Liver (tissue), 9 donors: Measurements from ENCODE around the gene PLCB1. TPM values are rescaled to one million over a fixed set of nuclear protein-coding genes. Genes with fewer than 3 reads are reported as not detected.

Experiments used
- DNase-seq: peaks from one replicate; pipeline ENCODE4 v3.0.0-alpha.2; 2017; ENCODE audit warnings: low spot score
- H3K27ac ChIP-seq, 2 donors: one replicate each; pipeline ENCODE4 v1.7.0; 2013; ENCODE audit warnings: inconsistent platforms in 2 of 2, low read length in 2 of 2, control low read depth in 1 of 2, low read depth in 1 of 2, mild to moderate bottlenecking in 1 of 2
- H3K27me3 ChIP-seq, 4 donors: one replicate each; pipeline versions ENCODE4 v1.6.1 to v1.7.0; 2013; ENCODE audit warnings: low read length in 3 of 4, inconsistent platforms in 1 of 4, mild to moderate bottlenecking in 1 of 4, moderate library complexity in 1 of 4; ENCODE audit not compliant: control insufficient read depth in 4 of 4, insufficient read depth in 4 of 4
- H3K36me3 ChIP-seq, 4 donors: one replicate each; pipeline versions ENCODE4 v1.6.1 to v1.7.0; 2013; ENCODE audit warnings: low read length in 3 of 4, mild to moderate bottlenecking in 3 of 4, low read depth in 1 of 4, moderate library complexity in 1 of 4; ENCODE audit not compliant: control insufficient read depth in 4 of 4, insufficient read depth in 3 of 4
- H3K4me1 ChIP-seq, 4 donors: one replicate each; pipeline versions ENCODE4 v1.6.1 to v1.7.0; 2013; ENCODE audit warnings: low read length in 3 of 4, mild to moderate bottlenecking in 3 of 4, moderate library complexity in 1 of 4; ENCODE audit not compliant: control insufficient read depth in 4 of 4, insufficient read depth in 4 of 4
- H3K4me3 ChIP-seq, 3 donors: one replicate each; pipeline versions ENCODE4 v1.6.1 to v1.7.0; 2013; ENCODE audit warnings: low read length in 3 of 3, control low read depth in 1 of 3, low read depth in 1 of 3, mild to moderate bottlenecking in 1 of 3
- H3K9ac ChIP-seq, 2 donors: one replicate each; pipeline ENCODE4 v1.7.0; 2013; ENCODE audit warnings: low read length in 2 of 2, mild to moderate bottlenecking in 2 of 2, moderate library complexity in 2 of 2, control low read depth in 1 of 2, low read depth in 1 of 2
- H3K9me3 ChIP-seq, 4 donors: one replicate each; pipeline versions ENCODE4 v1.6.1 to v1.7.0; 2013; ENCODE audit warnings: low read length in 3 of 4; ENCODE audit not compliant: control insufficient read depth in 4 of 4
- GABPA ChIP-seq, 2 donors: IDR thresholded peaks in 1 of 2; conservative IDR thresholded peaks in 1 of 2; 2 replicates each; pipeline ENCODE4 v1.6.1; 2016; ENCODE audit warnings: antibody characterized with exemption in 2 of 2, mild to moderate bottlenecking in 1 of 2, moderate library complexity in 1 of 2
- HNF4A ChIP-seq, 2 donors: conservative IDR thresholded peaks; 2 replicates each; pipeline ENCODE4 v1.6.1; 2016; ENCODE audit warnings: antibody characterized with exemption in 2 of 2, mild to moderate bottlenecking in 2 of 2
- HNF4G ChIP-seq: IDR thresholded peaks from 2 replicates; pipeline ENCODE4 v1.6.1; 2016; ENCODE audit warnings: antibody characterized with exemption
- NR2F2 ChIP-seq: IDR thresholded peaks from 2 replicates; pipeline ENCODE4 v1.6.1; 2016; ENCODE audit warnings: antibody characterized with exemption
- RXRA ChIP-seq, 2 donors: IDR thresholded peaks; 2 replicates each; pipeline ENCODE4 v1.6.1; 2017 to 2018; ENCODE audit warnings: antibody characterized with exemption in 2 of 2, mild to moderate bottlenecking in 1 of 2
- TAF1 ChIP-seq: conservative IDR thresholded peaks from 2 replicates; pipeline ENCODE4 v1.6.1; 2016; ENCODE audit warnings: antibody characterized with exemption, mild to moderate bottlenecking
- YY1 ChIP-seq: IDR thresholded peaks from 2 replicates; pipeline ENCODE4 v1.6.1; 2016; ENCODE audit warnings: antibody characterized with exemption, mild to moderate bottlenecking
- WGBS: extraction: QIAGEN DNeasy Blood & Tissue Kit; methylation state at CpG from one replicate; pipeline ENCODE4 v1.1.7; 2013; 5-methylcytosine and 5-hydroxymethylcytosine counted together
- polyA plus RNA-seq, 2 donors: library from polyadenylated mRNA; stranded (reverse) in 1 of 2; unstranded in 1 of 2; fragments of 200-250 nt in 1 of 2; fragments of >200 nt in 1 of 2; fragmentation: Nextera tagmentation in 1 of 2; extraction: Ambion mirVana in 1 of 2; gene quantifications; one replicate each; pipeline versions ENCODE4 v1.2.1 to v1.2.3, GENCODE V29; 2013 to 2015
- total RNA-seq, 2 donors: library from RNA; depleted of rRNA; stranded (reverse); fragments of >200 nt; gene quantifications; one replicate each; pipeline ENCODE4 v1.2.3, GENCODE V29; 2014
- TF ChIP-seq, protein P1 (sequence below): fragments of 150-350 bp; IDR thresholded peaks from 2 replicates; pipeline ENCODE4 v1.5.1; 2017; ENCODE audit warnings: improper control_type of control experiment, low read depth, low read length; ENCODE audit not compliant: missing input control
- TF ChIP-seq, protein P2 (sequence below): IDR thresholded peaks from 2 replicates; pipeline ENCODE4 v1.6.1; 2016; ENCODE audit warnings: antibody characterized with exemption
- TF ChIP-seq, protein P3 (sequence below): IDR thresholded peaks from 2 replicates; pipeline ENCODE4 v1.6.1; 2016; ENCODE audit warnings: antibody characterized with exemption, mild to moderate bottlenecking
- TF ChIP-seq, protein P4 (sequence below): IDR thresholded peaks from 2 replicates; pipeline ENCODE4 v1.6.1; 2016; ENCODE audit warnings: antibody characterized with exemption
- donor health status: healthy.
- donor health status: healthy.
- donor health status: healthy.
- donor health status: healthy.
- donor health status: healthy.

The PLCB1 gene
- total and polyA plus RNA-seq, 4 donors, result 3.7 to 13.5 (median 5.9) TPM

DNA sequence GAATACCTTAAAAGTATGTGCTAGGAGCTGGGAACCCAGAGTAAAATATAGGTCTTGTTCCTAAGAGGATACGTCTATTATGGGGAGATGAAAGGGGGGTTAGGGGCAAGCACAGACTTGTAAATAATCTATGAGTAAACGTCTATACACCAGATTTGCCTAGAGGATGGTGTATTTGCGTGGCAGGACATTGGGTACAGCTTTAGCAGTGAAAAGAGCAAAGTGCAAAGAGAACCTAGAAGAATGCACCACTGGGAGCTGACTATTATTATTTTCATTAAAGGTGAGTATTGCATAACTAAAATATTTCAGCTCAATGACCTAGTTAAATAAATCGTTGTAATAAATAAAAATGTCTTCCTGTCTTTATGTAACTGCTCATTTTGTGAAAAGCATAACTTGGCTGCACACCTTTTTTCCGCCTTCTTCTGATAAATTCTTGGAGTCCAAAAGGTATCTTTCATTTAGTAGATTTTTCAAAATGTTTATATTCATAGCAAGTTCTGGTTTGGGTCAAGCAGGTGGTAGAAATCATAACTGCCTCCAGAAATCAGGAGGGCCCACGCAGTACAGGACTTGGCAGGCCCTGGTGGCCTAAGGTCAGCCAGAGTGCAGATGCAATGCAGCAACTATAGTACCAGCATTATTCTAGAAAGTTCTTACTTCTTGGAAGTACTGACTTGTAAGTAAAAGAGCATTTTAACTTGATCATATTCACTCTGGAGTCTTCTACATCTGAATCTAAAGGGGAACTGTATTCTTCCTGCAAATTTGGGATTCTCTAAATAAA, 357.2 kb downstream of the PLCB1 start:
- Histone ChIP-seq H3K36me3 (no peaks in the 10 kb centered on the region), H3K9me3 (no peaks in the 10 kb centered on the region), H3K9ac (no peak overlapping the region), H3K27ac (no peak overlapping the region), H3K4me3 (no peak overlapping the region), H3K4me1 (no peaks in the 10 kb centered on the region), H3K27me3 (no peaks in the 10 kb centered on the region)
- DNase-seq, result no peak
- TF ChIP-seq RXRA (IDR thresholded peaks at IDR 0.05), result peak in 1 of 2 donors; percentile 21
- TF ChIP-seq, protein P1, sequence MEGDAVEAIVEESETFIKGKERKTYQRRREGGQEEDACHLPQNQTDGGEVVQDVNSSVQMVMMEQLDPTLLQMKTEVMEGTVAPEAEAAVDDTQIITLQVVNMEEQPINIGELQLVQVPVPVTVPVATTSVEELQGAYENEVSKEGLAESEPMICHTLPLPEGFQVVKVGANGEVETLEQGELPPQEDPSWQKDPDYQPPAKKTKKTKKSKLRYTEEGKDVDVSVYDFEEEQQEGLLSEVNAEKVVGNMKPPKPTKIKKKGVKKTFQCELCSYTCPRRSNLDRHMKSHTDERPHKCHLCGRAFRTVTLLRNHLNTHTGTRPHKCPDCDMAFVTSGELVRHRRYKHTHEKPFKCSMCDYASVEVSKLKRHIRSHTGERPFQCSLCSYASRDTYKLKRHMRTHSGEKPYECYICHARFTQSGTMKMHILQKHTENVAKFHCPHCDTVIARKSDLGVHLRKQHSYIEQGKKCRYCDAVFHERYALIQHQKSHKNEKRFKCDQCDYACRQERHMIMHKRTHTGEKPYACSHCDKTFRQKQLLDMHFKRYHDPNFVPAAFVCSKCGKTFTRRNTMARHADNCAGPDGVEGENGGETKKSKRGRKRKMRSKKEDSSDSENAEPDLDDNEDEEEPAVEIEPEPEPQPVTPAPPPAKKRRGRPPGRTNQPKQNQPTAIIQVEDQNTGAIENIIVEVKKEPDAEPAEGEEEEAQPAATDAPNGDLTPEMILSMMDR, result no peak
- WGBS, result 61% methylated on average over 6 of the region's 6 CpGs

DNA sequence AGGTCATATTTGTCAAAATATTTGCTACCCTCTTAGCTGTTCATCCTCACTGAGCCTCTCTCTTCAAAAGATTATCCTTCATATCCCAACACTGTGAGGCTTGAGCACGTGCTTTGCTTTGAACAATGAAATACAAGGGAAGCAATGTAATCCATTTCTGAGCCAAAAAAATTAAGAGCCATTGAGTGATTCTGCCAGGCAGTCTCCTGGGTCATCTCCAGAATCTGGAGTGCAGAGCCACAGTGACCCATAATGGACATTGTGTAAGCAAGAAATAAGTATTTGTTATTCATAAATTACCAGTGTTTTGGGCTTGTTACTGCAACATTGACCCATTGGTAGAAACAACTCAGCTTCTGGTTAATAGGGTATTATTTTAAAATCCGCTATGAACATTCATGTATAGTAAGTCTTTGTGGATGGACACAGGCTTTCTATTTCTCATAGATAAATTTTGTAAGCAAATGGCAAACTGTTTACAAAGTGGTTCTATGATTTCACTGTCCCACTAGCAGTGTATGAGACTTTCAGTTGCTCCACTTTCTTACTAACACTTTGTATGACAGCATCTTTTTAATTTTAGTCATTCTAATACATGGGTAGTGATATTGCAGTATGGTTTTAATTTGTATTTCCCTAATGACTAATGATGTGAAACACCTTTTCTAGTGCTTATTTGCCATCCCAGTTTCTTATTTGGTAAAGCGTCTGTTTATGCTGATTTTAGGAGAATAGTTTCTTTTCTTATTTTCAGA, 358.2 kb downstream of the PLCB1 start:
- Histone ChIP-seq H3K4me1 (no peaks in the 10 kb centered on the region), H3K27ac (no peak overlapping the region), H3K9me3 (no peaks in the 10 kb centered on the region), H3K9ac (no peak overlapping the region), H3K4me3 (no peak overlapping the region), H3K36me3 (no peaks in the 10 kb centered on the region), H3K27me3 (no peaks in the 10 kb centered on the region)
- TF ChIP-seq, protein P2, sequence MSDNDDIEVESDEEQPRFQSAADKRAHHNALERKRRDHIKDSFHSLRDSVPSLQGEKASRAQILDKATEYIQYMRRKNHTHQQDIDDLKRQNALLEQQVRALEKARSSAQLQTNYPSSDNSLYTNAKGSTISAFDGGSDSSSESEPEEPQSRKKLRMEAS, result no peak
- TF ChIP-seq, protein P1, result no peak
- TF ChIP-seq, protein P3, sequence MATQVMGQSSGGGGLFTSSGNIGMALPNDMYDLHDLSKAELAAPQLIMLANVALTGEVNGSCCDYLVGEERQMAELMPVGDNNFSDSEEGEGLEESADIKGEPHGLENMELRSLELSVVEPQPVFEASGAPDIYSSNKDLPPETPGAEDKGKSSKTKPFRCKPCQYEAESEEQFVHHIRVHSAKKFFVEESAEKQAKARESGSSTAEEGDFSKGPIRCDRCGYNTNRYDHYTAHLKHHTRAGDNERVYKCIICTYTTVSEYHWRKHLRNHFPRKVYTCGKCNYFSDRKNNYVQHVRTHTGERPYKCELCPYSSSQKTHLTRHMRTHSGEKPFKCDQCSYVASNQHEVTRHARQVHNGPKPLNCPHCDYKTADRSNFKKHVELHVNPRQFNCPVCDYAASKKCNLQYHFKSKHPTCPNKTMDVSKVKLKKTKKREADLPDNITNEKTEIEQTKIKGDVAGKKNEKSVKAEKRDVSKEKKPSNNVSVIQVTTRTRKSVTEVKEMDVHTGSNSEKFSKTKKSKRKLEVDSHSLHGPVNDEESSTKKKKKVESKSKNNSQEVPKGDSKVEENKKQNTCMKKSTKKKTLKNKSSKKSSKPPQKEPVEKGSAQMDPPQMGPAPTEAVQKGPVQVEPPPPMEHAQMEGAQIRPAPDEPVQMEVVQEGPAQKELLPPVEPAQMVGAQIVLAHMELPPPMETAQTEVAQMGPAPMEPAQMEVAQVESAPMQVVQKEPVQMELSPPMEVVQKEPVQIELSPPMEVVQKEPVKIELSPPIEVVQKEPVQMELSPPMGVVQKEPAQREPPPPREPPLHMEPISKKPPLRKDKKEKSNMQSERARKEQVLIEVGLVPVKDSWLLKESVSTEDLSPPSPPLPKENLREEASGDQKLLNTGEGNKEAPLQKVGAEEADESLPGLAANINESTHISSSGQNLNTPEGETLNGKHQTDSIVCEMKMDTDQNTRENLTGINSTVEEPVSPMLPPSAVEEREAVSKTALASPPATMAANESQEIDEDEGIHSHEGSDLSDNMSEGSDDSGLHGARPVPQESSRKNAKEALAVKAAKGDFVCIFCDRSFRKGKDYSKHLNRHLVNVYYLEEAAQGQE, result no peak
- TF ChIP-seq TAF1 (no peak), GABPA (IDR thresholded peaks at IDR 0.05 in 1 of 2, conservative IDR thresholded peaks at IDR 0.05 in 1 of 2) (no peak), YY1 (no peak), RXRA (IDR thresholded peaks at IDR 0.05) (no peak), HNF4A (conservative IDR thresholded peaks at IDR 0.05) (no peak), HNF4G (no peak), NR2F2 (no peak)
- TF ChIP-seq, protein P4, sequence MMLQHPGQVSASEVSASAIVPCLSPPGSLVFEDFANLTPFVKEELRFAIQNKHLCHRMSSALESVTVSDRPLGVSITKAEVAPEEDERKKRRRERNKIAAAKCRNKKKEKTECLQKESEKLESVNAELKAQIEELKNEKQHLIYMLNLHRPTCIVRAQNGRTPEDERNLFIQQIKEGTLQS, result no peak
- 76% methylated on average over 3 of the region's 3 CpGs for WGBS
- no peak for DNase-seq
